IPS DF 19.7 (cell line): Measurements from ENCODE around the gene LAMC3.
"Not testable (repeated sequence)": the region's sequence is repeated elsewhere in the genome, so short reads cannot be mapped to it uniquely, and the experiment has no call there.

Experiments used
- DNase-seq: peaks from one replicate; pipeline ENCODE4 v3.0.0-alpha.2; 2013; ENCODE audit warnings: low read depth, low spot score

LAMC3 gene

GRCh38 chr9:131097126-131097947 lies 88.4 kb downstream of the LAMC3 start:
- no peak for DNase-seq

GRCh38 chr9:131097948-131098278 lies 88.9 kb downstream of the LAMC3 start:
- DNase-seq: no peak

GRCh38 chr9:131098391-131099101 lies 89.6 kb downstream of the LAMC3 start:
- no peak for DNase-seq

- DNase-seq: no peak
These were observed 90.2 kb downstream of the LAMC3 start for GRCh38 chr9:131099102-131099606.

- not testable (repeated sequence) for DNase-seq
These were observed 90.9 kb downstream of the LAMC3 start for GRCh38 chr9:131099845-131100244.

GRCh38 chr9:131100445-131100844 lies 91.5 kb downstream of the LAMC3 start:
- no peak for DNase-seq

GRCh38 chr9:131101207-131101964 lies 92.4 kb downstream of the LAMC3 start:
- DNase-seq: no peak

- no peak for DNase-seq
These were observed 94.0 kb downstream of the LAMC3 start for GRCh38 chr9:131103024-131103423.

GRCh38 chr9:131103535-131103934 lies 94.6 kb downstream of the LAMC3 start:
- no peak for DNase-seq

- no peak for DNase-seq
These were observed 95.2 kb downstream of the LAMC3 start for GRCh38 chr9:131104016-131104740.

GRCh38 chr9:131105952-131106351 lies 97.0 kb downstream of the LAMC3 start:
- DNase-seq: no peak

- DNase-seq: no peak
These were observed 98.8 kb downstream of the LAMC3 start for GRCh38 chr9:131107760-131108159.

- no peak for DNase-seq
These were observed 102.3 kb downstream of the LAMC3 start for GRCh38 chr9:131111186-131111853.

- no peak for DNase-seq
These were observed 102.9 kb downstream of the LAMC3 start for GRCh38 chr9:131111854-131112311.

- DNase-seq: no peak
These were observed 103.6 kb downstream of the LAMC3 start for GRCh38 chr9:131112374-131113154.

GRCh38 chr9:131113655-131114054 lies 104.7 kb downstream of the LAMC3 start:
- DNase-seq: no peak

- DNase-seq: no peak
These were observed 105.1 kb downstream of the LAMC3 start for GRCh38 chr9:131114084-131114535.

GRCh38 chr9:131115360-131115742 lies 106.4 kb downstream of the LAMC3 start:
- not testable (repeated sequence) for DNase-seq

GRCh38 chr9:131116281-131117120 lies 107.5 kb downstream of the LAMC3 start:
- no peak for DNase-seq
